Mammary epithelial cell (primary cell): ENCODE data around the gene UBE2K.

Source experiments
- CTCF ChIP-seq, 2 donors: IDR thresholded peaks in 1 of 2; conservative IDR thresholded peaks in 1 of 2; 2 replicates each; pipeline ENCODE4 v1.5.1; 2011 to 2012; ENCODE audit warnings: inconsistent platforms in 2 of 2, low read length in 2 of 2, mild to moderate bottlenecking in 2 of 2, control low read depth in 1 of 2, low read depth in 1 of 2; ENCODE audit not compliant: insufficient read depth in 1 of 2; ENCODE audit errors: extremely low read depth in 1 of 2
- EZH2 ChIP-seq: IDR thresholded peaks from 2 replicates; pipeline ENCODE4 v1.6.1; 2012; ENCODE audit warnings: low read length, inconsistent platforms, borderline replicate concordance

DNA sequence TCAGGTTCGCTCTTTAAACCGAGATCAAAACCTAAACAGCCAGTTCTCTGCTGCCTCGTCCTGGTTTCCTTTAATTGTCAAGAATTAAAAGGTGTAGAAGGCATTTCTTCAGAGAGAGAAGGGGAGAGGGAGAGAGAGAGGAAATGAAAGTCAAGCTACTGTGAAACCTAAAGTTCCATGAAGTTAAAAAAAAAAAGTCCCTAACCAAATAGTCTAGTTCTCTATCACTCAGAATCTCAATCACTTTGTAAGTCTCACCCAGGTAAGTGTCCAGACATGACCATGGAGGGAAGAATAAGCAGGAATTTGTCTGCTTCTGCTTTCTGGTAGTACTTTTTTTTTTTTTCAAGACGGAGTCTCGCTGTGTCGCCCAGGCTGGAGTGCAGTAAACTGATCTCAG, 40.5 kb upstream of the UBE2K start:
- TF ChIP-seq CTCF (conservative IDR thresholded peaks at IDR 0.05 in 1 of 2, IDR thresholded peaks at IDR 0.05 in 1 of 2; ENCODE audit: extremely low read depth in 1 of 2, insufficient read depth in 1 of 2, low read depth in 1 of 2, low read length in 2 of 2) (no peak), EZH2 (no peak)
